Endothelial cell of umbilical vein (primary cell): Measurements from ENCODE around the gene GUCY1A1. TPM values are rescaled to one million over a fixed set of nuclear protein-coding genes. Genes with fewer than 3 reads are reported as not detected.

Source experiments
- BruUV-seq: library from RNA; stranded (reverse); fragments of 400-500 nt; replicated peaks from 2 replicates; lab custom pipeline; 2021; lab: Mats Ljungman, UMichigan
- CTCF ChIA-PET: fragments of 300-600, 350-600 bp; sonication (Branson Sonifier 250); formaldehyde crosslinking; loops from one replicate; lab custom pipeline; 2021; ENCODE audit warnings: antibody characterized with exemption, inconsistent platforms; lab: Charles Lee
- POLR2A ChIA-PET: fragments of 300-600, 350-600 bp; sonication (Branson Sonifier 250); formaldehyde crosslinking; loops from one replicate; lab custom pipeline; 2021; ENCODE audit warnings: antibody characterized with exemption, inconsistent platforms; lab: Charles Lee
- DNase-seq: peaks from one replicate; pipeline ENCODE4 v3.0.0-alpha.2; 2011; ENCODE audit warnings: low read depth, low spot score
- FAIRE-seq: peaks from 2 replicates; lab custom pipeline; 2011; peaks lifted over from hg19 to GRCh38; lab: Jason Lieb, UNC
- H2AFZ ChIP-seq: 2 replicates; pipeline ENCODE4 v1.6.0; 2012; ENCODE audit warnings: low read depth, low read length, control low read depth, inconsistent platforms
- H3K27ac ChIP-seq: 2 replicates; pipeline ENCODE4 v1.5.1; 2011; ENCODE audit warnings: low read depth, mild to moderate bottlenecking, control low read depth, low read length, moderate library complexity; ENCODE audit not compliant: insufficient read depth
- H3K27me3 ChIP-seq, 2 experiments: 2 replicates each; pipeline versions ENCODE4 v1.6.0 to v1.6.1; 2011; ENCODE audit warnings: low read length in 2 of 2, mixed read lengths in 1 of 2; ENCODE audit not compliant: control insufficient read depth in 2 of 2, insufficient read depth in 2 of 2
- H3K36me3 ChIP-seq, 2 experiments: 2 replicates in 1 of 2; 3 replicates in 1 of 2; pipeline ENCODE4 v1.5.1; 2011; ENCODE audit warnings: low read length in 2 of 2, mild to moderate bottlenecking in 1 of 2, moderate library complexity in 1 of 2; ENCODE audit not compliant: control insufficient read depth in 2 of 2, insufficient read depth in 2 of 2; ENCODE audit errors: extremely low read depth in 1 of 2
- H3K4me1 ChIP-seq: 3 replicates; pipeline ENCODE4 v1.5.1; 2011; ENCODE audit warnings: mild to moderate bottlenecking, low read length; ENCODE audit not compliant: control insufficient read depth, insufficient read depth; ENCODE audit errors: extremely low read depth
- H3K4me2 ChIP-seq: 2 replicates; pipeline ENCODE4 v1.6.1; 2011; ENCODE audit warnings: low read length, control low read depth, mixed read lengths; ENCODE audit not compliant: insufficient read depth
- H3K4me3 ChIP-seq, 3 experiments: fragments of 200-600 bp in 1 of 3; sonication (generic), shearing (Covaris generic) in 1 of 3; replicated peaks in 1 of 3; 2 replicates each; pipeline ENCODE4 v1.5.1; 2011 to 2016; ENCODE audit warnings: control low read depth in 3 of 3, low read length in 3 of 3, mild to moderate bottlenecking in 2 of 3, inconsistent platforms in 1 of 3, low read depth in 1 of 3, moderate library complexity in 1 of 3; ENCODE audit not compliant: insufficient read depth in 1 of 3
- H3K79me2 ChIP-seq: 2 replicates; pipeline ENCODE4 v1.6.0; 2012; ENCODE audit warnings: low read length, inconsistent platforms; ENCODE audit not compliant: control insufficient read depth, insufficient read depth
- H3K9ac ChIP-seq: replicated peaks from 2 replicates; pipeline ENCODE3; 2011; ENCODE audit warnings: low read length, control low read depth; ENCODE audit not compliant: insufficient read depth; ENCODE audit errors: extremely low read depth
- H3K9me1 ChIP-seq: replicated peaks from 3 replicates; pipeline ENCODE4 v1.6.0; 2011; ENCODE audit warnings: mild to moderate bottlenecking, low read length; ENCODE audit not compliant: control insufficient read depth, insufficient read depth; ENCODE audit errors: extremely low read depth
- H3K9me3 ChIP-seq: replicated peaks from 2 replicates; pipeline ENCODE4 v1.5.1; 2012; ENCODE audit warnings: low read length, inconsistent platforms; ENCODE audit not compliant: control insufficient read depth, insufficient read depth
- H4K20me1 ChIP-seq: replicated peaks from 2 replicates; pipeline ENCODE3; 2011; ENCODE audit warnings: mild to moderate bottlenecking, low read length; ENCODE audit not compliant: control insufficient read depth, insufficient read depth; ENCODE audit errors: extremely low read depth
- CTCF ChIP-seq, 2 donors: IDR thresholded peaks; 1 replicate in 1 of 2; 2 replicates in 1 of 2; pipeline ENCODE4 v1.5.1; 2011; ENCODE audit warnings: low read length in 2 of 2, mild to moderate bottlenecking in 2 of 2, moderate library complexity in 2 of 2, control low read depth in 1 of 2, inconsistent platforms in 1 of 2, low read depth in 1 of 2; ENCODE audit not compliant: insufficient read depth in 1 of 2; ENCODE audit errors: extremely low read depth in 1 of 2
- EZH2 ChIP-seq: IDR thresholded peaks from 2 replicates; pipeline ENCODE4 v1.6.1; 2012; ENCODE audit warnings: borderline replicate concordance, low read depth, mild to moderate bottlenecking, moderate library complexity, low read length, inconsistent platforms; ENCODE audit not compliant: severe bottlenecking
- FOS ChIP-seq: IDR thresholded peaks from 2 replicates; pipeline ENCODE4 v1.6.1; 2011; ENCODE audit warnings: mild to moderate bottlenecking, low read length, moderate library complexity, borderline replicate concordance; ENCODE audit not compliant: insufficient read depth
- GATA2 ChIP-seq: IDR thresholded peaks from 2 replicates; pipeline ENCODE4 v1.7.0; 2011; ENCODE audit warnings: low read depth, mild to moderate bottlenecking, moderate library complexity, mixed read lengths, low read length; ENCODE audit not compliant: insufficient read length, insufficient read depth
- JUN ChIP-seq: IDR thresholded peaks from 2 replicates; pipeline ENCODE4 v1.6.1; 2011; ENCODE audit warnings: borderline replicate concordance, low read depth; ENCODE audit not compliant: insufficient read length, insufficient read depth
- MAX ChIP-seq: IDR thresholded peaks from 2 replicates; pipeline ENCODE4 v1.6.1; 2011; ENCODE audit not compliant: insufficient read depth, insufficient read length
- POLR2A ChIP-seq: IDR thresholded peaks from 2 replicates; pipeline ENCODE4 v1.6.1; 2012; ENCODE audit warnings: low read depth, mild to moderate bottlenecking, control low read depth, low read length
- POLR2AphosphoS5 ChIP-seq: IDR thresholded peaks from 2 replicates; pipeline ENCODE4 v1.6.1; 2012; ENCODE audit warnings: low read depth, mild to moderate bottlenecking, control low read depth, low read length, moderate library complexity; ENCODE audit not compliant: insufficient read depth
- dilution Hi-C: fragments of 300-500 bp; cut with MboI; formaldehyde crosslinking; loops from one replicate; pipeline ENCODE4 v1.15.0; 2019; ENCODE audit warnings: low sequenced_read_pairs; ENCODE audit not compliant: extremely low pct_ligation_motif_present
- intact Hi-C: fragments of 100-400 bp; cut with micrococcal nuclease; formaldehyde crosslinking; loops from one replicate; pipeline ENCODE4 v1.10.0; 2022
- polyA plus RNA-seq, 4 experiments: library from polyadenylated mRNA; depleted of rRNA in 3 of 4; stranded (reverse) in 3 of 4; unstranded in 1 of 4; fragments of >200 nt; gene quantifications; 2 replicates each; pipeline versions ENCODE4 v1.2.1 to v1.2.3, GENCODE V29; 2011 to 2012; ENCODE audit warnings: missing spikeins in 1 of 4
- total RNA-seq: library from RNA; stranded (reverse); gene quantifications from 2 replicates; pipeline ENCODE4 v1.2.3, GENCODE V29; 2021

The GUCY1A1 gene
- total and polyA plus RNA-seq, 2 donors (not counting 3 experiments of a cell fraction or from before 2014, with no cell fraction given), result 1.3 to 4.4 TPM

- H3K9me1 ChIP-seq, result no peaks in the 10 kb centered on the region
- TF ChIP-seq JUN, result no peak
- TF ChIP-seq FOS, result no peak
- TF ChIP-seq POLR2A, result no peak
- no peak for TF ChIP-seq GATA2
- TF ChIP-seq EZH2, result no peak
- TF ChIP-seq CTCF (IDR thresholded peaks at IDR 0.05; ENCODE audit: extremely low read depth in 1 of 2, insufficient read depth in 1 of 2, low read depth in 1 of 2, low read length in 2 of 2), result no peak
- TF ChIP-seq POLR2AphosphoS5, result no peak
- TF ChIP-seq MAX, result no peak
- H3K9ac ChIP-seq, result no peak overlapping the region
- dilution Hi-C loops (no loop called here), intact Hi-C loops (no loop called here)
- H3K27ac ChIP-seq, result no peak overlapping the region
- no peak overlapping the region for H3K4me3 ChIP-seq
- FAIRE-seq (no peak), DNase-seq (no peak)
- no peaks in the 10 kb centered on the region for H3K27me3 ChIP-seq
- H3K4me1 ChIP-seq, result no peaks in the 10 kb centered on the region
- no peak overlapping the region for H3K4me2 ChIP-seq
- H2AFZ ChIP-seq, result no peak overlapping the region
- no peaks in the 10 kb centered on the region for H4K20me1 ChIP-seq
- H3K9me3 ChIP-seq, result no peaks in the 10 kb centered on the region
- no TSS peak for BruUV-seq
- ChIA-PET CTCF (interaction anchor here (2.2 kb wide), 1 partner anchor 146 kb away, joined by 5 read pairs; no protein-coding TSS in a partner anchor), POLR2A (no interaction called here)
- H3K79me2 ChIP-seq, result no peaks in the 10 kb centered on the region
- no peaks in the 10 kb centered on the region for H3K36me3 ChIP-seq
These were observed 8.0 kb downstream of the GUCY1A1 start for GRCh38 chr4:155674669-155675071.
